GM18511 (cell line): Measurements from ENCODE around the gene TLL1.
A peak's percentile ranks its signal among the peaks of the same experiment; 100 is the strongest.

Experiments used
- ATAC-seq: cut with Tn5 transposase; IDR thresholded peaks from one replicate; pipeline ENCODE4 v1.9.1; 2021; ENCODE audit warnings: mild to moderate bottlenecking, moderate library complexity; ENCODE audit not compliant: unreplicated experiment

Gene TLL1

DNA sequence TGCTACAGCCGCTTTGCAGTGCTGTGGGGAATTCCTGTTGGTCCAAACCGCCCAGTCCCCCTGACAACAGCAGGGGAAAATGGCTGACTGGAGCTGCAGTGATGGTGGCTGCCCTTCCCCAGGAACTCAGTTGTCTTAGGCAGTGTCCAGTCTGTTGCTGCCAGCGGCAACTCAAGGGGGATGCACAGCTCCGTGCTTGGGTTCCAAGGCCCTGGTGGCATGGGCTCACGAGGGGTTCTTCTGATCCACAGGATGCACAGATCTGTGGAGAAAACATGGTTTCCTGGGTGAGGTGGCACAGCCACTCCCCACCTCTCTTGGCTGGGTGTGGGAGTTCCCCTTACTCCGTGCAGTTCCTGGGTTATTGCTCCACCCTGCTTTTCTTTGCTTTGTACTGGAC is 261.2 kb downstream of the TLL1 start:
- no peak for ATAC-seq

DNA sequence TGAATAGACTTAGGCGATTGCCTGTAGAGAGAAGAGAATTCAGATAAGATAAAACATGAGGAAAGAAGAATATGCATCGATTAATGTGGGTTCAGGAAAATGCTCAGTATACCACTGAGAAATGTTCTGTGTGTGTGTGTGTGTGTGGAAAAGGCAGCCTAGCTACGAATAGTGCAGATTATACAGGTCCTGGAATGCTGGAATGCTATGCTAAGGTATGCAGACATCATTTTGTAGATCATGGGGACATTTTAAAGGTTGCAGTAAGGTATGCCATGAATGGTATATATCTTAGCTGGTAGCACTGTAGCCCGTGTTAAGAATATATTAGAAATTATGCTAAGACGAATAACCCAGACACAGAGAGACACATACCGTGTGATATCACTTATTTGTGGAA is 267.9 kb downstream of the TLL1 start:
- ATAC-seq = no peak

GRCh38 chr4:166143227-166143626 is 270.2 kb downstream of the TLL1 start:
- ATAC-seq = peak; percentile 44

- no peak for ATAC-seq
Measured at GRCh38 chr4:166144607-166145006, 271.6 kb downstream of the TLL1 start.

DNA sequence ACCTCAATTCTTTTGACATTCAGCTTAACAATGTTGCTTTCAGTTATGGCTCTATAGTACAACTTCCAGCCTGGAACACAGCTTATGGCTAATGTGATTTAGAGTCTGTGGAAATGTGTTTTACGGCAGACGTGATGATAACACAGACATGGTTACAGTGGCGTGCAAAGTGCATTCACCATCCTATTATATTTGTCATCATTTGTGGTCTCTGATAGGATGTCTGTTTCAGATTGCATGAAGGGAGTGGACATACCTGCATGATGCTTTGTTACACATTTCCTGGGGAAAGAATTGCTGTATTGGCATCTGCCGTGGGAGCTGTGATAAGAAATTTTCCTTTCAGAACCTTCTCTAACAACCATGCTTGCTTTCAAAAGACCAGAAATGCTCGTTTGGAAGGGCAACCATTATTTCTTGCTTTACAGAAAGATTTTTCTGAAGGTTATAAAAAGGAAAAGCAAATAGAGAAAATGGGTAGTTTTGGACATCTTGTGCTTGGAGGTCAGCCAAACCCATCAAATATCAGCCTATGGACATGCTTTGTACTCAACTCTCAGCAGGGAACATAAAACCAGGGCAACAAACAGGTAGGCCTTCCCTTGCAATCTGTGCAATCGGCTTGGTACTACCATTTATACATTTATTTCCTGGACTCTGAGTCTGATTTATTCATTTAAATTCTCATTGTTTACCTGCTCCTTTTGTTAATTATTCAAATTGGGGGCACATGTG is 273.9 kb downstream of the TLL1 start:
- no peak for ATAC-seq
